ENCODE measurements around the gene MMP7. TPM values are rescaled to one million over a fixed set of nuclear protein-coding genes. Genes with fewer than 3 reads are reported as not detected.

MMP7 gene
- total RNA-seq, 4 donors from 2014 or later, result not detected

DNA sequence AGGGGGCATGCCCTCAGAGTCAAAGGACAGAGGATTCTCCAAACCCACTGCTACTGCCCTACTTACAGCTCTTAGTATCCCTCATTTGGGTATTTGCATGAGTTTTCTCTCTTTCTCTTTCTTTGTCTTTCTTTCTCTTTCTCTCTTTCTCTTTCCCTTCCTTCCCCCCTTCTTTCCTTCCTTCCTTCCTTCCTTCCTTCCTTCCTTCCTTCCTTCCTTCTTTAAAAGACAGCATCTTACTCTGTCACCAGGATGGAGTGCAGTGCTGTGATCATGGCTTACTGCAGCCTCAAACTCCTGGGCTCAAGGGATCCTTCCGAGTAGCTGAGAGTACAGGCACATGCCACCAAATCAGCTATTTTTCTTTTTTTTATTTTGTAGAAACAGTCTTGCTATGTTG lies 14.0 kb upstream of the MMP7 start:
- H3K27me3 ChIP-seq, result no peaks in the 10 kb centered on the region
- 76 to 93% methylated on average over 1 of the region's 1 CpG for WGBS, 2 donors
- no peak for TF ChIP-seq EP300 (IDR thresholded peaks at IDR 0.05)
- TF ChIP-seq CTCF (IDR thresholded peaks at IDR 0.05), result no peak
- no peak for TF ChIP-seq POLR2A (IDR thresholded peaks at IDR 0.05)
- no peak for DNase-seq (ENCODE audit: low spot score in 2 of 2)
- no peaks in the 10 kb centered on the region for H3K9me3 ChIP-seq
- no peaks in the 10 kb centered on the region for H3K36me3 ChIP-seq
- H3K4me3 ChIP-seq, result no peak overlapping the region
- H3K27ac ChIP-seq, result no peak overlapping the region
- no peaks in the 10 kb centered on the region for H3K4me1 ChIP-seq

- Histone ChIP-seq H3K9me3 (no peaks in the 10 kb centered on the region), H3K27me3 (no peaks in the 10 kb centered on the region), H3K4me1 (no peaks in the 10 kb centered on the region), H3K27ac (no peak overlapping the region), H3K4me3 (no peak overlapping the region), H3K36me3 (no peaks in the 10 kb centered on the region)
- WGBS, 2 donors, result 63 to 73% methylated on average over 2 of the region's 2 CpGs
- no peak for TF ChIP-seq POLR2A (IDR thresholded peaks at IDR 0.05)
- no peak for TF ChIP-seq EP300 (IDR thresholded peaks at IDR 0.05)
- TF ChIP-seq CTCF (IDR thresholded peaks at IDR 0.05), result no peak
- no peak for DNase-seq (ENCODE audit: low spot score in 2 of 2)
These were observed 9.0 kb upstream of the MMP7 start for GRCh38 chr11:102539567-102539966.

DNA sequence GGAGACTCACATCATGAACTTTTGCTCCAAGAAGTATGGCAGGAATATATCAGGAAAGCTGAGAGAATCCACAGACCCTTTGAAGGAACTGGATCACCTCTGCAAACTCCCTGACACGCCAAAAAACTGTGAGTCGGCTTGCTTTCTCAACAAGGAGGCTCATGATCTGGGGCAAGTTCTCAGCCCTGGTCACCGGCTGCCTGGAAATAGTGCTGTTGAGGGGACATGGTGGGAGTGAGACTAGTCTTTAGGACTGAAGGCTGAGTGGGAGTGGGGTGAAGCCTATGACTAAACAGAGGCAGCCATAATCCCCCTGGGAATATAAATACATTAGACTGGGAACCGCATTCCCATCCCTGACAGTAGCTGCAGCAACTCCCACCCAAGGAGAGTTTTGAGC lies 8.4 kb upstream of the MMP7 start:
- no peaks in the 10 kb centered on the region for H3K27me3 ChIP-seq
- H3K27ac ChIP-seq, result no peak overlapping the region
- no peak overlapping the region for H3K4me3 ChIP-seq
- no peak for TF ChIP-seq CTCF (IDR thresholded peaks at IDR 0.05)
- TF ChIP-seq POLR2A (IDR thresholded peaks at IDR 0.05), result no peak
- no peak for TF ChIP-seq EP300 (IDR thresholded peaks at IDR 0.05)
- 94 to 97% methylated on average over 4 of the region's 4 CpGs for WGBS, 2 donors
- H3K36me3 ChIP-seq, result no peaks in the 10 kb centered on the region
- no peaks in the 10 kb centered on the region for H3K9me3 ChIP-seq
- H3K4me1 ChIP-seq, result no peaks in the 10 kb centered on the region
- DNase-seq (ENCODE audit: low spot score in 2 of 2), result no peak

- Histone ChIP-seq H3K36me3 (no peaks in the 10 kb centered on the region), H3K9me3 (no peaks in the 10 kb centered on the region), H3K4me3 (no peak overlapping the region), H3K4me1 (no peaks in the 10 kb centered on the region), H3K27ac (no peak overlapping the region), H3K27me3 (no peaks in the 10 kb centered on the region)
- DNase-seq (ENCODE audit: low spot score in 2 of 2), result no peak
- 76 to 79% methylated on average over 6 of the region's 6 CpGs for WGBS, 2 donors
- TF ChIP-seq POLR2A (IDR thresholded peaks at IDR 0.05) (no peak), EP300 (IDR thresholded peaks at IDR 0.05) (no peak), CTCF (IDR thresholded peaks at IDR 0.05) (no peak)
These were observed 3.8 kb upstream of the MMP7 start for GRCh38 chr11:102534261-102534872.

DNA sequence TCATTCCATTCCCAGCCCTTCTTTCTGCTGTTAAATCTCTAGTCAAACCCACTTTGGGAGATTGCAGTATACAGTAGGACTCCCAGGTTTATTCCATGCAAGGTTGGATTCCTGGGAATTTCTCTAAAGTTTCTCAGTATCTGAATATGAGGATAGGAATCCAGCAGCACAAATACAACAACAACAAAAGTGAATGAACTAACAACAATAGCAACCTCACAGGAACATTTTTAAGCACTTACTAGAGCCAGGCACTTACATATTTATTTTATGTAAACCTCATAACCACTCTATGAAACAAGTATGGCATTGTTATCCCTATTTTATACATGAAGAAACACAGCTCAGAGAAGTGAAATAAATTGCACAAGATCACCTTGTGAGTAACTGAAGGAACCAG lies 1.9 kb downstream of the MMP7 start:
- H3K4me1 ChIP-seq, result no peaks in the 10 kb centered on the region
- no peak for DNase-seq (ENCODE audit: low spot score in 2 of 2)
- no peaks in the 10 kb centered on the region for H3K27me3 ChIP-seq
- H3K36me3 ChIP-seq, result no peaks in the 10 kb centered on the region
- H3K4me3 ChIP-seq, result no peak overlapping the region
- no peak overlapping the region for H3K27ac ChIP-seq
- H3K9me3 ChIP-seq, result no peaks in the 10 kb centered on the region
- TF ChIP-seq EP300 (IDR thresholded peaks at IDR 0.05) (no peak), CTCF (IDR thresholded peaks at IDR 0.05) (no peak), POLR2A (IDR thresholded peaks at IDR 0.05) (no peak)
